SIG-M5 (cell line): ENCODE results near the gene E2F4.
A peak's percentile ranks its signal among the peaks of the same experiment; 100 is the strongest.

Source experiments
- DNase-seq: peaks from one replicate; lab custom pipeline; 2025; lab: John Stamatoyannopoulos, UW

The E2F4 gene

DNA sequence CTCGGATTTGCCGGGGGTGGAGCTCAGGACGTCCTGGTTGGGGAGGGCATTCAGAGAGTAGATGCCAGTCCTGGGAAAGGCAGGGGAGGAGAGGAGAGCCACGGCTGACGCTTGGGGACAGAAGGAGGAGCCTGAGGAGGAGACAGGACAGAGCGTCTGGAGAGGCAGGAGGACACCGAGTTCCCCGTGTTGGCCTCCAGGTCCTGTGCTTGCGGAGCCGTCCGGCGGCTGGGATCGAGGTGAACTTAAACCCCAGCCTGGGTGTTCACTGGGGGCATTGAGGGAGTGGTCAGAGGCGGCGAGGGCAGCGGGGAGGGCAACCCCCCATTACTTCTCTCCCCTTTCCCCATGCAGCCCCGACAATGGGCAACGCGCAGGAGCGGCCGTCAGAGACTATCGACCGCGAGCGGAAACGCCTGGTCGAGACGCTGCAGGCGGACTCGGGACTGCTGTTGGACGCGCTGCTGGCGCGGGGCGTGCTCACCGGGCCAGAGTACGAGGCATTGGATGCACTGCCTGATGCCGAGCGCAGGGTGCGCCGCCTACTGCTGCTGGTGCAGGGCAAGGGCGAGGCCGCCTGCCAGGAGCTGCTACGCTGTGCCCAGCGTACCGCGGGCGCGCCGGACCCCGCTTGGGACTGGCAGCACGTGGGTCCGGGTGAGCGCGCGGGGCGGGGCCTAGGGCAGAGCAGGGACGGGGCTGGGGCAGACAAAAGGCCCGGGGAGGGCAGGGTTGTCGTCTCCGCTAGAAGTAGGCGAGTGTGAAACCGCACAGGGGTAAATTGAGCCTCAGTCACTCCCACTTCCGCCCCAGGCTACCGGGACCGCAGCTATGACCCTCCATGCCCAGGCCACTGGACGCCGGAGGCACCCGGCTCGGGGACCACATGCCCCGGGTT is 17.9 kb upstream of the E2F4 start:
- no peak for DNase-seq

GRCh38 chr16:67174706-67175231 is 17.2 kb upstream of the E2F4 start:
- no peak for DNase-seq

DNA sequence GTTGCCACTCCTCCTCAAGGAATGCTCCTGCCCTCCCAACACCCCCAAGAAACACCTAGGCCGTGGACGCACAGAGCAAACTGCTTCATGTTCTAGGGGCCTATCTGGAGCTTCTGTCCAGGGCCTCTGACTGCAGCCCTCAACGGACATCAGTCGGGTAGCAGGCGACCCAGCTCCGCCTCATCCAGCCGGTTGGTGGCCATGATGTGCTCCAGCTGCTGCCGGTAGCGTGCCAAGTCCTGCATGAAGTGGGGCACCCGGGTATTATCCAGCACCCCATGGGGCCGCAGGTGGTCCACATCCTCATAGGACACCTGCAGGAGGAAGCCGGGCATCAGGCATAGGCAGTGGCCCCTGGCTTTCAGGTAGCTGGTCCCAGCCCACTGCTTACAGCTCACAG is 15.3 kb upstream of the E2F4 start:
- no peak for DNase-seq

DNA sequence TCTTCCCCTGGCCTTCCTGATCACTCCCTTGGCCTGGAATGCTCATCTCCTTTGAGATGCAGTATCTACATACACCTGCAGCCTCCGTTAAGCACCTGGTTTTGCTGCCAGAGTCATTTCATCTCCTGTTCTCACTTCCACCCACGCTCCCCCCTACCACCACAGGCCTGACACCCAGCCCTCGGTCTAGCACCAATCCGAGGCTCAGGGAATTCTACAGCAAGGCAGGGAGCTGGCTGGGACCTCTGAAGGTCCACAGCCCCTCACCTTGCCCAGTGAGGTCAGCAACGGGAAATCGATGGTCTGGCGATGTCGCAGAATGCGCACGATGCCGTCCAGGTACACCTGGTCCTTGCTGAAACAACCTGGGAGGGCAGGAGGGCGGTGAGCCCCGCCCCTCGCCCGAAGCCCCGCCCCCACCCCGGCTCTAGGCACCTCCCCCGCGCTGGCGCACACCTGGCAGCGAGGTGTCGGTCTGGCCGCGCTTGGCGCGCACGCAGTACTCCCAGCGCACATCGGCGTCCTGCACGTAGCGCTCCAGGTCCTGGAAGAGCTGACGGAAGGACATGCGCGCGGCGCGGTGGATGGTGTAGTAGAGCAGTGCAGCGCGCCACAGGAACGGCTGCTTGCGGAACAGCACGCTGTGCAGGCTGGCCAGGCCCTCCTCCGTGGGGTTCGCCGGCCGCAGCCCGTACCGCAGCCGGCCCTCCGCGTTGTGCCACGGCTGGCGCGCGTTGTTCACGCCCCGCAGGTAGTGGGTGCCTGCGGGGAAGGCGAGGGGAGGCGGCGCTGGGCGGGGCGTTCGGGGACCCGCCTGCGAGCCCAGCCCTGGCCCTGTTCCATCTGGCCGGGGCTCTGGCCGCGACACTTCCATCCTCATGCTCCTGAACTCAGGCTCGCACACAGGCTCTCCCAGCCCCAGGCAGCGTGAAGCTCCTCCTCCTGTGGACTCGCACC is 13.9 kb upstream of the E2F4 start:
- DNase-seq = no peak

DNA sequence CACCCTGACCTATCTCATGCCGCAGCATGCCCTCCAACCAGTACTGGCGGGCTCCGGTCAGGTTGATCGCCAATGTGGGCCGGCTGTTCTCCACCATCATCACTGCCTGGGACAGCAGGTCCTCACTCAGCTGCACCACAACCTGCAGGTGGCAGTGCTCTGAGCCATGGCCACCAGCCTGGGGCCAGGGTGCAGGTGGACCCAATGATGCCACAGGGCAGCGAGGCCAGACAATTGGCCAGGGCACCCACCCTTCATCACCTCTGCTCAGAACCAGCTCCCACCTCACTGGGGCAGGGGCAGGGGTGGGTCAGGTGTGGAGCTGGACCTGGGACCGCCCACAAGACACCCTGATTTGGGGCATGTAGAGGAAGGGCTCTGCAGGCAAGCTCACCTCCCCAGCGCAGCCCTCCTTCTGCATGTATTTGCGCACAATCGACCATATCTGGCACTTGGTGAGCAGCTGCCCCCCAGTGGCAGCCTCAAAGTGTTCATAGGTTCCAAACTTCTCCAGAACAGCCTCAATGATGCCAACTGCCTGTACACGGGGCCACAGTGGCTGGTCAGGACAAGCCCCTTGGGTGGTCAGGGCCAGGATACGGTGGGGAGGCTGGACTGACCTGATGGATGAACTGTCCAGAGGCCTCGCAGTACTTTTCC is 12.4 kb upstream of the E2F4 start:
- DNase-seq = no peak

- DNase-seq = no peak
These were observed 11.8 kb upstream of the E2F4 start for GRCh38 chr16:67180166-67180565.

GRCh38 chr16:67181346-67181745 is 10.6 kb upstream of the E2F4 start:
- DNase-seq = no peak

GRCh38 chr16:67182288-67182687 is 9.7 kb upstream of the E2F4 start:
- DNase-seq = no peak

DNA sequence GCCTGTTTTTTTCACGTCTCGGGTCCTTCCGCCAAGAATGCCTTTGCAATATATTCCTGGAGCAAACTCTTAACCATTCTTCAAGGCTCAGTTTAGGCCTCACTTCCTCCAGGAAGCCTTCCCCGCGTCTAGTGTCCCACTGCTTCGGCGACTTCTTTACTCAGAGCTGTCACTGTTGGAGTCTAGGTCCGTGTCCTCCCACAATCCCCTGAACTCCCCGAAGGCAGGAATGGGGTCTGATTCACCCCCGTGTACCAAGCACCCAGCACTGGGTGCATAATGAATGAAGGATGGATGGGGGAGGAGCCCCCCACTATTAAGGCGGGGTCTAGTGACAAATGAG is 8.7 kb upstream of the E2F4 start:
- no peak for DNase-seq

- peak; percentile 91 for DNase-seq
These were observed 8.1 kb upstream of the E2F4 start, which contains the start of gene MATCAP1 for GRCh38 chr16:67183627-67184452. TSS of gene MATCAP1 (minus strand) at chr16:67183963. CDS start at chr16:67180610, 3,353 bp downstream.

GRCh38 chr16:67184453-67184994 is 7.4 kb upstream of the E2F4 start:
- DNase-seq = no peak

- no peak for DNase-seq
These were observed 6.8 kb upstream of the E2F4 start for GRCh38 chr16:67184995-67185650.

- DNase-seq = no peak
These were observed 6.3 kb upstream of the E2F4 start for GRCh38 chr16:67185651-67186134.

DNA sequence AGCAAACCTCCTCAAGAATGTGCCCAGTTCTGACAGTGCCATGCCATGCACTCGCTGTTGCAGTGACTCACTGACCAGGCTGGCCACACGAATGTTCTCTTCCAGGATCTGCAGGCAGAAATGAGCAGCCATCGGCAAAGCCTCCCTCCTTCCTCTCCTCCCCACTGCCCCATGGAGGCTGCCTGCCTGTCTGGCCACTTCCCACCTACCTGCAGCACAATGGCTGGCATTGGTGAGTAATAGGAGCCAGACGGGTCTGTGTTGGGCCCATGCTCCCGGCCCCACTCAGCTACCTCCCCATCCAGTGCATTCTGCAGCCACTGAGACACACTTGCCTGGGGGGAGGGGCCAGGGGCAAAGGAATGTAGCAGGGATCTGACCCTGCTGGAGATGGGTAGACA is 5.4 kb upstream of the E2F4 start:
- DNase-seq = no peak

GRCh38 chr16:67187175-67187890 is 4.6 kb upstream of the E2F4 start:
- DNase-seq = no peak

- no peak for DNase-seq
These were observed 3.6 kb upstream of the E2F4 start for GRCh38 chr16:67188323-67188722.

DNA sequence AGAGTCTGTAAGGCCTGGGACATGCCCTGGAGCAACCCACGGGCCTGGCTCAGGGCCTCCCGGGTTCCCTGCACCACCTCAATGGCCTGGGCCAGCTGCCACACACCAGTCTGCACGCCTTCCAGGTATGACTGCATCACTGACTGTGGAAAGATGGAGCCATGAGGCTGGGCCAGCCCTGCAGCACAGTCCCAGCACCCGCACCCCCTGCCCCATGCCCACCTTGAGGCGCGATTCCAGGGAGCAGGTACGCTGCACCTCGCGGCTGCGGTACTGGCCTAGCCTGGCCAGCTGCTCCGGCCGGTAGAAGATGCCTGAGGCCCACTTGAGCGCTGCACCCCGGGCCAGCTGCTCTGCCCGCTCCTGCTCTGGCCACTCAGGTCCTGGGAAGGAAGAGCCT is 3.2 kb upstream of the E2F4 start:
- DNase-seq = no peak

DNA sequence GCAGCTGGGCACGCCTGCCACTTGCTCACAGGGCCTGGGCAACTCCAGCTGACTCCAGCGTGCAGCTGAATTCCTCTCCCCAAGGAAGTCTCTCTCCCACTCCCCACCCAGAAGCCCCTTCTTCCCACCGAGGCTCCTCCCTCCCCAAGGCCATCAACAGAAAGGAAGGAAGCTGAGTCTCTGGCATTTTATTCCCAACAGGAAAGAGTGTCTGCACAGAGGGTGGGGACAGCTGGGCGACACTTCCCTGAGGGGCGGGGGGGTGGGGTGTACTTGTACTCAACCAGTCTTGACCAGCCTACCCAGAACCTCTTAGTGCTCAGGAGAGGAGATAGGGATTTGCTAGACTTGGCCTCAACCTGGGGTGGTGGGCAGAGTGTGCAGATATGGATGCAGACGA is 1.9 kb upstream of the E2F4 start, which contains the start of gene EXOC3L1:
TSS of gene EXOC3L1 (minus strand) at position 96 of the 400 bp plus-strand sequence. CDS start 460 bp downstream, outside the sequence.
- no peak for DNase-seq
